Right kidney (tissue), 1 donor: ENCODE data around the gene BCKDHB.

Source experiments
- DNase-seq: peaks from one replicate; pipeline ENCODE4 v3.0.0-alpha.2; 2016

Gene BCKDHB

GRCh38 chr6:80330961-80331360 lies 224.5 kb downstream of the BCKDHB start:
- no peak for DNase-seq

DNA sequence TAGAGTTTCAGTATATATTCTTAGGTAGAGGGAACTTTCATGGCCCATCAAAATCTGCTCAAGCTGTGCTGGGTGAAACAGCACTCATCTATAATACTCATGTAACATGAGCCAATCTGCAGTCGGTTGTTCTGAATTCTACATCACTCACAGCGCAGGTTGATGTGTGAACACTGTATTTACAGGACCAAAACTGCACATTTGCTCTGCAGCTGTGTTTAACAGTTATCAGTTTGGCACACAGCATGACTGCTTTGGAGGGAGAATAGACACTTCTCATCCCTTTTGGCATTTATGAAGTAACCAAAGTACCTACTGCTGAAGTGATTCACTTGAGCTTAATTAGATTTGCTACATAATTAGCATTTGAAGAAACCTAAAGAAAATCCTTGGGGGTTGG lies 225.1 kb downstream of the BCKDHB start:
- no peak for DNase-seq

- DNase-seq: no peak
Measured at GRCh38 chr6:80331974-80332373, 225.5 kb downstream of the BCKDHB start.

- no peak for DNase-seq
Measured at GRCh38 chr6:80333342-80333741, 226.9 kb downstream of the BCKDHB start.

DNA sequence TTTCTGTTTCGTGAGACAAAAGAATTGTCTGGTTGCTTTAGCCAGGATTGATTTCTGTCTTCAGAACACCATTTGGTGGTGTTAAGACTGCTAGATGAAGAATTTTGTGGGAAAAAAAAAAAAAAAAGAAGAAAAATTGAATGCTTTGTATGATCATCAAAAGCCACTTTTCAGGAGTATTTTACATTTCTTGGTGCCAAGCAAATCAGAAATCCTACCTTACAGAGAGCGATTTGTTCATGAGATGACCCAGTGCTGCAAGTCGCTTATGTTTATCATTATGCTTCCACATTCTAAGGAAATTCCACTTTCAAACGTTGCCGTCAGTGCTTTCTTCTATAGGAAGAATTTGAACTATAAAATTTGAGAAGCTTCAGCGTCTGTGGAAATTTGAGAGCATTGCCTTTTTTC lies 228.7 kb downstream of the BCKDHB start:
- no peak for DNase-seq

GRCh38 chr6:80336911-80337310 lies 230.4 kb downstream of the BCKDHB start:
- no peak for DNase-seq

- DNase-seq: peak; percentile 31
Measured at GRCh38 chr6:80338201-80338836, 231.8 kb downstream of the BCKDHB start.

DNA sequence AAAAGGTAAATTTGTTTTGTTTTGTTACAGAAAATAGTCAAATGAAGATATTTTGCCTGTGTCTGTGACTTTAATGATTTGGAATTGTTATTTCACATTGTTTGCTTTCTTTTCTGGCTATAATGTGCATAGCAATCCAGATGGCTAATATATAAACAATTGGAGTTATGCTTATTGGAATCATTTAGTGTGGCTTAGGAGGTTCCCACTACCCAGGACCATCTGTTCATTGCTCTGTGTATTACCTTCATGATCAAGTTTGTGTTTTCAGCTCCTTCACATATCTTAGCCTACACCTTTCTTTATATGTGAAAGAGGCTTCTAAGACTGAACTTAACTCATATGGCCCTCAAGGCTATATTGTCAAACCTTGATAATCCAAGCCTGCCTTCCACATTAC lies 232.9 kb downstream of the BCKDHB start:
- no peak for DNase-seq

DNA sequence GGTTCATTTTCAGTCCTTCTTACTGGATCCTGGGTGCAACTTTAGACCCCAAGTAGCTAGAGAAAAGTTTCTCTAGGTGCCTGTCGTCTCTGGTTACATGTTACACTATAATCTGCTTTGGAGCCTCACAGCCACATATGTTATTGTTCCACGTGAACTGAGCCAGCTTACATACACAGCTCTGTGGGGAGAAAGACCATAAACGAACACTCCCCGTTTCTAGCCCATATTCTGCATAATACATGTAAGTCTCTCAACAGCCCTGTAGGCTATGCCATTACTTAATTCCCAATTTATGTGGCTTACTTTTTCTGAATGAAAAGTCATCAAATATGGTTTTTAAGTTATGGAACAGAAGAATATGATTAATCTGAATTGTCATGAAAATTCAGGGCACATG lies 233.8 kb downstream of the BCKDHB start:
- DNase-seq: no peak

- no peak for DNase-seq
Measured at GRCh38 chr6:80340686-80341085, 234.2 kb downstream of the BCKDHB start.

- no peak for DNase-seq
Measured at GRCh38 chr6:80341330-80341729, 234.9 kb downstream of the BCKDHB start.

DNA sequence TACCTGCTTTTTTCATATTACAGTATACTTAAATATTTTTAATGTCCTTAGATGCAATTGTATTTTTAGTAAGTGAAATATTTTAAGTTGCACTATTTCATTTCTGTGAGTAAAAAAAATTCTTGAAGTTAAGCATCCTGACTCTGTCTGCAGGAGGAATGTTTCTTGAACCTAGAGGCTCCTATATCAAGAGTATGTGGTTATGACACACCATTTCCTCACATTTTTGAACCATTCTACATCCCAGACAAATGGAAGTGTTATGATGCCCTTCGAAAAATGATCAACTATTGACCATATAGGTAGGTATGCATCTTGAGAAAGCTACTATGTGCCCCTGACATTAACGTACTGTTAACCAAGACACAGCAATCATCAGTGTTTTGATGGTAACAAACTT lies 237.0 kb downstream of the BCKDHB start:
- DNase-seq: no peak

- DNase-seq: no peak
Measured at GRCh38 chr6:80347101-80347500, 240.6 kb downstream of the BCKDHB start.

GRCh38 chr6:80348263-80348662 lies 241.8 kb downstream of the BCKDHB start:
- no peak for DNase-seq

DNA sequence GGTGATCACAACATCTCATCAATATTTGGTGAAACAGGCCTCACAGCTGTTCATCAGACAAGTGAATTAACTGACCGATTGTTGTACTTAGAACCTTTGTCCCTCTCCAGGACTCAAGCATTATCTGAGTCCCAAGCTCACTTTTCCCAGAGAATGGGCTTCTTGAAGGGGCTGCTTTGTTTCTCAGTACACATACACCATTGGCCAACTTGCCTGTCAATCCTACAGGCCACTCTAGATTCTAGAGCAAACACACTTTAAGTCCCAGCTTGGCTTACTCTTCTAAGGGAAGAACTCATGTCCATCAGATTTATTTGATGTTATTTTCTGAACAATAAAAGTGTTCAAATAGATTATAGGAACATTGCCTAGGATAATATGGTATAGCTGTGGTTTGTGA lies 249.5 kb downstream of the BCKDHB start:
- no peak for DNase-seq

- no peak for DNase-seq
Measured at GRCh38 chr6:80356545-80356944, 250.1 kb downstream of the BCKDHB start.

DNA sequence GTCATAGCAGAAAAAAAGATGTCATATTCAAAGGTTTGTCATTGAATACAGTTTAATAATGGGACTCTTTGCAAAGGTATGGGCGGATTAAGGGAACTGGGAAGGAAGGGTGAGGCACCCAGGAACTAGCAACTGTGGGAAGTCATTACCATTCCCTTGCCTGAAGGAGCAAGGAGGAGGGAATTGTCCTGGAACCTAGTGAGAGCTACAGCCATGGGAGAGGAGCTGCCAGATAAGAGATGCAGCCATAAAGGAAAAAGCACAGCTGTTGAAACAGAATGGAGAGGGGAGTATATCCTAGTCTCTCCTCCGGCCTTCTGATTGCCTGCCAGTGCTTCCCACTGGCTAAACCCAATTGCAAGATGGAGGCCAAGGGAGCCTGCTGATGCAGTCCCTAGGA lies 250.6 kb downstream of the BCKDHB start:
- no peak for DNase-seq

DNA sequence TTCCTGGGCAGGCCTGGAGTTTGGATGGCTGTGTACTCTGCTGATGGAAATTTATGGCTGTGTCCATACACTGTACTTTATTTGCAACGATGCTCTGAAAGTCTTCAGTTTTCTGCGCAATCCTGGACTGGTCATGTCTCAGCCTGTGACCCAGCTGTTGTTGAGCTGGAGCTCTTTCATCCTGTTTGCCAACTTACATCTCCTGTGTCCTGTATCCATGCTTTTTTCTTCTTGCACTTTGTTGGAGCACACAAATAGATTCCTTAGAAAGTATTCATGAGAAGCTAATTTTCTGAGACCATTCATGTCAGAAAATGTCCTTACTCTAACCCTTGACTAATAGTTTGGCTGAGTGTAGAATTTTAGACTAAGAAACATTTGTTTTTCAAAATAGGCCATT lies 251.2 kb downstream of the BCKDHB start:
- no peak for DNase-seq

DNA sequence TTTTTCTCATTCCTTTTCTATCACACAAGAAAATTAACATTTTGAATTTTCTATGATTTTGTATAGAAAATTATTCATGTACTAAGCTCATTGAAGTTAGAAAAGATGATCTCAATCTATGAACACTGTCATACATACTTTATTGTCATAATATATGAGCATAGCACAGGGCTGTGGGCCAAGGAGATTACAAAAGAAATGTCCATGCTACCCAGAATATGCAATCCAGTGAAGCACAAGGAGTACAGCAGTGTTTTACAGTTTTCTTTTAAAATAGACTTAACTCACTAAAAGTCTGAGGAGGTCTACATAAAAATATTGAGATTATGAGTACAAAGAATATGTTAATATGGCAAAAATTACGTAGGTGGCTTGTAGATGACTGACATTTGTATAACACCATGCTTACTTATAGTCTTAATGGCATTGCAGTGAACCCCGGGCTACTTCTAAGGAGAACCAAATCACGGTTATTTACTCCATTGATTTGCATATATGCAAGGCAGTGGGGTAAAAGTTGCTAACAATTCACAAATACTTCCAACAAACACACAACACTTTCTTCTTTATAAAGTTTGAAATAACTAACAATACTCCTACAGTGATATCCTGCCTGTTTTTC lies 257.1 kb downstream of the BCKDHB start:
- DNase-seq: no peak

GRCh38 chr6:80364149-80364548 lies 257.7 kb downstream of the BCKDHB start:
- DNase-seq: no peak

DNA sequence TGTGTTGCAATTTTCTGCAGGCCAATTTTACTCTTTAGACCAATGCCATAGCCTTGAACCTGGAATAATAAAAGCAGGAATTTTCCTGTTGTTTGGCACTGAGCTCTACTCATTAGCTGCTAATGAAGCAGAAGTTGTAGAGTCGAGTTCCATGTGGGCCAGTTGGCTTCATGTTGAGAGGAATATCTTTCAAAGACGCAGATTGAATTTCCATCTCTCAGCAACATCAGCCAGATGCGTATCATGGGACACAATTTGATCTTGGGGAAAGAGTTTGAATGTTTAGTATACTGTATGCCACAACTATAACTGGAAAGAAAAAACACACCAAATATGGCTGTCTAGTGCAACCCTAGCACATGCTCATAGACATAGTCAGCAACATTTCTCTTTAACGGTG lies 259.6 kb downstream of the BCKDHB start:
- DNase-seq: no peak

- DNase-seq: no peak
Measured at GRCh38 chr6:80366714-80367113, 260.2 kb downstream of the BCKDHB start.

GRCh38 chr6:80376411-80376810 lies 269.9 kb downstream of the BCKDHB start:
- DNase-seq: no peak

GRCh38 chr6:80380566-80380965 lies 274.1 kb downstream of the BCKDHB start:
- no peak for DNase-seq

- DNase-seq: peak; percentile 22
Measured at GRCh38 chr6:80382811-80383210, 276.3 kb downstream of the BCKDHB start.
